ENCODE measurements around the gene RANBP10.
A peak's percentile ranks its signal among the peaks of the same experiment; 100 is the strongest.
"Not testable (repeated sequence)": the region's sequence is repeated elsewhere in the genome, so short reads cannot be mapped to it uniquely, and the experiment has no call there.

RANBP10 gene

DNA sequence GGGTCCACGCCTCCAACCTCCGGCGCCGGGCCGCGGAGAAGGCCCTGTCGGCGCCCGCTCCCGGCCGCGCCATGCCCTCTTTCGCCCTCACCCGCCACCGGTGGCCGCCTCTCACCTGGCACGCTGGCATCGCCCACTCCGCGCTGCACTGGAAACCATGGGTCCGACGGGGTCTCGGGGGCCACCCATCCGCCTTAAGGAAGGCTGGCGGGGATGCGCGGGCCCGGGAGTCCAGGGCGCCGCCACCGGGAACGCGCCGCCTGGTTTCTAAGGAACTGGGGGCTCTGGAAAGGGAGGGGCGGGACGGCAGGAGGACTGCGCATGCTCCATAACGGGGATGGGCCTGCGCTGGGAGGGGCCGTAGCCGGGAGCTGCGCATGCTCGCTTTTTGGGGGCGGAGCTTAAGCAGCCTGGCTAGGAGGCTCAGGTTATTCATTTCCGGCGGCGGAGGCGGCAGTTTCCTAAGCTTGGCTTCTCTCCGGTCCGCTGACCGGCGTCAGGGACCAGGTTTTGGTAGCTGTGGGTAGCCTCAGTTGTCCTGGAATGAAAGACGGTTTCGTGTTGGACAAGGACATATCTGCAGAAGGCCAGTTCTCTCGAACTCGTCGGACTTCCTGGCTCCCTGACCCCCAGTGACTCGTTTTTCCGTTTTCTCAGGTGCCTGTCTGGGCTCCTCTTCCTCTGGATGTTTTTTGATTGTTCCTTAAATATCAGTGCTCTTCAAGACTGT is 87.1 kb downstream of the RANBP10 start, which contains the start of gene GFOD2:
GFOD2 (minus strand) TSS at position 269 of the 730 bp plus-strand sequence. CDS start 33,601 bp downstream, outside the sequence.
- peak; percentile 99 for DNase-seq (ENCODE audit: low read depth in 1 of 2, low spot score in 1 of 2)

DNA sequence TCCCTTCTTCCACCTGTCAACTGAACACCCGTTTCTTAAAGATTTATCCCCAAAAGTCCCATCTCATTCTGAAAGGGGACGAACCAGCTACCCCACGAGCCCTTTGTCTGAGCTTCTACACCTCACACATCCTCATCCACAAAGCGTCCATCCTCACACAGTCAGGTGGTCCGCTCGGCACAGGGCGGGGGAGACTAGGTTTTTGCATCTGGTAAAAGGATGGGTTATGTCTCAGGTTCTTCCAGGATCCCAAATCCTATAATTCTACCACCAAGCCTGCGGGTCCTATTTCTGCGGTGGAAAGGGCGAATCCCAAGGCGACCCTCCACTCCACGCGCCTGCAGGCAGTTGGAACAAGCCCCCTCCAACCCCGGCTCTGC is 87.7 kb downstream of the RANBP10 start:
- DNase-seq (ENCODE audit: low read depth in 1 of 2, low spot score in 1 of 2): peak in 1 of 2 donors; percentile 1

DNA sequence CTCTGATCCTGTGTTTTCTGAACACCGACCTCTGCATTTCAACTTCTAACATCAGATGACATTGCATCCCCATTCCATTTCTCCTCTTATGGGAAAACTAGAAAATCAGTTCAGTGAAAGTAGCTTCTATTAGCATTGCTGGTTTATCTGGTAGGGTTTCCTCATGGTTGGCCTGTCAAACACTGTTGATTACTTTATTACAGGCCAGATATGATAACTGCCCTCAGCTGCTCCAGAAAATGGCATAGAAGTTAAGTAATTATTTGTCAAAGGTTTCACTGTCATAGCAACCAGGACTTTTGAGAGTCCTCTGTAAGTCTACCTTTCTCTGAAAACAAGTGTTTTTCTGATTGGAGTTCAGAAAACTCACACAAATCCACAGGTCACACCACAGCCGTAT is 90.3 kb downstream of the RANBP10 start:
- no peak for DNase-seq (ENCODE audit: low read depth in 1 of 2, low spot score in 1 of 2)

DNA sequence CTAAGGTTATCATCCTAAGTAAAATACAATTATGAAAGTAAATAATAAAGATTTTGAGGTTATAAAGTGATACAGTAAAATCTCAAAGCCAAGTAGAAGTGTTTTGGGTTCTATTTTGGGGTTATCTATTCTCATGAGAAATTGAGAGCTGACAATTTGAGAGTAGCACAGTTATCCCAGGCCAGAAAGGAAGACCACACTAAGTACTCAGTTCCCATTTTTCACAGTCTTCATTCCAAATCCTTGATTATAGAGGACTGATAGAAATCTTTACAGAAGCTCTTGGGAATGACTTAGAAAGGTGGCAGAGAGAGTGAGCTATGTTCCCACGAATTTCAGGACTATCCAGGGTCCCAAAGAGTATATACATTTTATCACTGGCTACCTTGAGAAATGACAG is 91.8 kb downstream of the RANBP10 start:
- DNase-seq (ENCODE audit: low read depth in 1 of 2, low spot score in 1 of 2): no peak

DNA sequence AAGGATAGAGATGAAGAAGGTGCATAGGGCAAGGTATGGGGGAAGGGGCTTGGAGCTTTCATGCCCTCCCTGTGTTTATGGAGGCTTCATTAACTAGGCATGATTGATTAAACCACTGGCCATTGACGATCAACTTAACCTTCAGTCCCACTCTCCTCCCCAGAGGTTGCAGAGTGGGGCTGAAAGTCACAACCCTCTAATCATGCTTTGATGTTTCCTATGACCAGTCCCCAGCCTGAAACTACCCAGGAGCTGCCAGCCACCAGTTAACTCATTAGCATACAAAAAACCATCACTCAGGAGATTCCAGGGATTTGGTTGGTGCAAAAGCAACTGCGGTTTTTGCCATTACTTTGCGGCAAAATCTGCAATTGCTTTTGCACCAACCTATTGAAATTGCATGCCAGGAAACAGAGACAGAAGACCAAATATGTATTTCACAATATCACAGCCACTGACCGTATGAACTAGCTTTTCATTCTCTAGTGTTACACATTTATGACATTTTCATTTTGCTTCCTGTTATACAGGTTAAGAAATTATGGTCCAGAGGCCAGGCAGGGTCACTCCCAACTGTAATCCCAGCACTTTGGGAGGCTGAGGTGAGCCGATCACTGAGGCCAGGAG is 92.6 kb downstream of the RANBP10 start:
- no peak for DNase-seq (ENCODE audit: low read depth in 1 of 2, low spot score in 1 of 2)

DNA sequence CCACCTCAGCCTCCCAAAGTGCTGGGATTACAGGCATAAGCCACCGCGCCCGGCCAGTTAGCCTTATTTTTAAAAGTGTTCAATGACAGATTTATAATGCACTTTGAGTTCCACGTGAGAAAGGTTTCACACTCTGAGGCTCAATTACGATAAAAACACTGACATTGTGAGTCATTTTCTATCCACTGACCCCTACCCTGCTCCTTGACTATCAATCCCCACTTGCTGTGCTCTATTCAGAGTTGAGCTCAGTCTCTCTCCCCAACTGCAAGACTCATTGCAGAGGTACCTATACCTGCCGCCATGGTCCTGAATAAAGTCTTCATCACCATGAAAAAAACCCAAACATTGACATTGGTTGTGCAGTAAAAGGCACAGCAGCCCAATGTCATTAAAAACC is 95.8 kb downstream of the RANBP10 start:
- DNase-seq (ENCODE audit: low read depth in 1 of 2, low spot score in 1 of 2): no peak

DNA sequence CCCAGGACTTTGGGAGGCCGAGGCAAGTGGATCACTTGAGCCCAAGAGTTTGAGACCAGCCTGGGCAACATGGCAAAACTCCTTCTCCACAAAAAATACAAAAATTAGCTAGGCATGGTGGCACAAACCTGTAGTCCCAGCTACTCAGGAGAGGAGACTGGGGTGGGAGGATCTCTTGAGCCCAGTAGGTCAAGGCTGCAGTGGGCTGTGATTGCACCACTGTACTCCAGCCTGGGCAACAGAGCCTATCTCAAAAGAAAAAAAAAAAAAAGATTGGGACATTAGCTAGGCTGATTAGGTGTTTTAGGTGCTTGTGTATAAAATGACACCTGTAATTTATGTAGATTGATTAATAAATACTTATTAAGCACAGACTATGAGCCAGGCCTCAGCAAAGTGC is 97.3 kb downstream of the RANBP10 start:
- DNase-seq (ENCODE audit: low read depth in 1 of 2, low spot score in 1 of 2): no peak

DNA sequence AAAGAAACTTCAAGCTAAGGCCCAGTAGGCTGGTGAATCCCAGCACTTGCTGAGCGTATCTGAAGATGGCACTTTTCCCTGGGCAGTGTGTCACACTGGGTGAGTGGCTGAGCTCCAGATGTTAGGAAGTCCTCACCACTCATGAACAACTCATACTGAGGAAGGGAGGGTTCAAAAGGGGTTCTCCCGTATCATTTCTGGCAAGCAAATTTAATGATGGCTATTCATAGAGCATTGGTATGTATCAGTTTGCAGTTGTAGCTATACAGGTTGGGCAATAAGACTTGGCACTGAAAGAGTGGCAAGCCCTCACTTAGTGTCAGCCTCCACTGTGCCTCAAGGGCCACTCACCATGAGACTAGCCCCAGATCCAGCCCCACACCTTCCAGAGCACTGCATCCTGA is 98.0 kb downstream of the RANBP10 start:
- DNase-seq (ENCODE audit: low read depth in 1 of 2, low spot score in 1 of 2): no peak

DNA sequence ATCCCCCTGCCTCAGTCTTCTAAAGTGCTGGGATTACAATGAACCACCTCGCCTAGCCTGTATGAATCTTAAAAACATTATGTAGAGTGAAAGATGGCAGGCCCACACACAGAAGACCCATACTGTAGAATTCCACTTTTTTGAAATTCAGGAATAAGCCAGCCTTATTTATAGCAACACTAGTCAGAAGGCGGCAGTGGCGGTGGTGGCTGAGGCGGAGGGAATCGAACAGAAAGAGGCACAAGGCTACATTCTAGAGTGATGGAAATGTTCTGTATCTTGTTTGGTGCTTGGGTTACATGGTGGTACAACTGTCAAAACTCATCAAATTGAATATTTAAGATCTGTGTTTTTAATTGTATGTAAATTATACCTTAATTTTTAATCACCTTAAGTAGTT is 98.6 kb downstream of the RANBP10 start:
- no peak for DNase-seq (ENCODE audit: low read depth in 1 of 2, low spot score in 1 of 2)

DNA sequence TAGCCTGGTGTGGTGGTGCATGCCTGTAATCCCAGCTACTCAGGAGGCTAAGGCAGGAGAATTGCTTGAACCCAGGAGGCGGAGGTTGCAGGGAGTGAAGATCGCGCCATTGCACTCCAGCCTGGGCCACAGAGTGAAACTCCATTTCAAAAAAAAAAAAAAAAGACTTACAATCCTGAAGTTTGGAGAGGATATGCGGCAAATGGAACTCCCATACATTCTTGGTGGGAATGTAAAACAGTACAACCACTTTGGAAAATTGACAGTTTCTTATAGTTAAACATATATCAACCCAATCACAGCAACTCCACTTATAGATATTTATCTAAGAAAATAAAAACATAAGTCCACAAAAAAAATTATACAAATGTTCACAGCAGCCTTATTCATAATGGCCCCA is 99.2 kb downstream of the RANBP10 start:
- no peak for DNase-seq (ENCODE audit: low read depth in 1 of 2, low spot score in 1 of 2)

DNA sequence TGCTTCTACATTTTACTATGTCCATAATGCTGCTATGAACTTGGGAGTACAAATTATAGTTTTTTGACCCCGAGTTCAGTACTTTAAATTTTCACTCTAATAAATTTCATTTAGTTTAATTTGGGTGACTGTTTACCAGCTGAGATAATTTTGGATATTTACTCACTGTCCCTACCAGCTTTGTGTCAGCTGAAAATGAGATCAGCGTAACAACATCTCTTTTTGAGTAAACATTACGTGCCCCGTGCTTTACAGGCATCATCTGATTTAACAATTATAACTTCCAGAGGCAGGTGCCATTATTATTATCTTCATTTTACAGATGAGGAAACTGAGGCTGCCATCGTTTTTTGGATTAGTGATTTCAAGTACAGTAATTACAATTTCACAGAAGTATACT is 102.2 kb downstream of the RANBP10 start:
- DNase-seq (ENCODE audit: low read depth in 1 of 2, low spot score in 1 of 2): no peak

DNA sequence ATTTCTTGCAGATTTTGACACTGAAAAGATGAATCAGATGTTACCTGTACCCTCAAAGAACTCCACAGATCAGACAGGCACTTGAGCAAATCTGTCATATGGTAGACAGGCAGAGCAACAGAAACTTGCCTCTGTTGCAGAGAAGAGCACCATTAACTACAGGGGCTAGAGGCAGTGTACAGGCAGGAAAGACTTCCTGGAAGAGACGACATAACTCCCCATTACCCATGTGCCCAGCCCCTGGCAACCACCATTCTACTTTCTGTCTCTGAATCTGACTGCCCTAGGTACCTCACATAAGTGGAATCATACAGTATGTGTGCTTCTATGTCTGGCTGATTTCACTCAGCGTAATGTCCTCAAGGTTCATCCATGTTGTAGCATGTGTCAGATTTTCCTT is 102.7 kb downstream of the RANBP10 start:
- DNase-seq (ENCODE audit: low read depth in 1 of 2, low spot score in 1 of 2): peak in 1 of 2 donors; percentile 1

DNA sequence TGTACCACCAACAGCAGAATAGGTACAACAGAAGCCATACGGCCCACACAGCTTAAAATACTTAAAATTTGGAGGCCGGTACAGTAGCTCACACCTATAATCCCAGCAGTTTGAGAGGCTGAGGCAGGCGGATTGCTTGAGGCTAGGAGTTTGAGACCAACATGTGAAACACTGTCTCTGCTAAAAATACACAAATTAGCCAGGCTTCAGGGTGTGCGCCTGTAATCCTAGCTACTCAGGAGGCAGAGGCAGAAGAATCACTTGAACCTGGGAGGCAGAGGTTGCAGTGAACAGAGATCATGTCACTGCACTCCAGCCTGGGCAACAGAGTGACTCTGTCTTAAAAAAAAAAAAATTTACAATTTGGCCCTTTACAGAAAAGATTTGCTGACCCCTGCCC is 104.2 kb downstream of the RANBP10 start:
- no peak for DNase-seq (ENCODE audit: low read depth in 1 of 2, low spot score in 1 of 2)

DNA sequence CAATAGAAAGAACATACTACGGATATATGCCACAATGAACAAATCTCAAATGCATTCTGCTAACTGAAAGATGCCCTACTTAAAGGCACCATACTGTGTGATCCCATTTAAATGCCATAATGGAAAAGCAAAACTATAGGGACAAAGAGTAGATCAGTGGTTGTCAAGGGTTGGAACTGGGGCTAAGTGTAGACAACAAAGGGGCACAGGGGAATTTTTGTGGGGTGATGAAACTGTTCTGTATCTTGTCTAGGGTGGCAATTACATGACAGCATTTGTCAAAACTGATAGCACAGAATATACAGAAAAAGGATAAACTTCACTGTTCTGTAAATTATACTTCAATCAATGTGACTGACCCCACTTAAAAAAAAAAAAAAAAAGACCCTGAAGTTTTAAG is 104.9 kb downstream of the RANBP10 start:
- DNase-seq (ENCODE audit: low read depth in 1 of 2, low spot score in 1 of 2): no peak

DNA sequence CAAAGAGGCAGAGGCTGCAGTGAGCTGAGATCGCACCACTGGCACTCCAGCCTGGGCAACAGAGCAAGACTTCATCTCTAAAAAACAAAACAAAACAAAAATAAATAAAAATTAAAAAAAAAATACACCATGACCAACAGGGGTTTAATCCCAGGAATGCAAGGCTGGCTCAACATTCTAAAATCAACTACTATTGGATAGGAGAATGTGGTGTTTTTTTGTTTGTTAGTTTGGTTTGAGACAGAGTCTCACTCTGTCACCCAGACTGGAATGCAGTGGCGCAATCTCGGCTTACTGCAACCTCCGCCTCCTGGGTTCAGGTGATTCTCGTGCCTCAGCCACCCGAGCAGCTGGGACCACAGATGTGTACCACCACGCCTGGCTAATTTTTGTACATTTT is 107.1 kb downstream of the RANBP10 start:
- DNase-seq (ENCODE audit: low read depth in 1 of 2, low spot score in 1 of 2): no peak

DNA sequence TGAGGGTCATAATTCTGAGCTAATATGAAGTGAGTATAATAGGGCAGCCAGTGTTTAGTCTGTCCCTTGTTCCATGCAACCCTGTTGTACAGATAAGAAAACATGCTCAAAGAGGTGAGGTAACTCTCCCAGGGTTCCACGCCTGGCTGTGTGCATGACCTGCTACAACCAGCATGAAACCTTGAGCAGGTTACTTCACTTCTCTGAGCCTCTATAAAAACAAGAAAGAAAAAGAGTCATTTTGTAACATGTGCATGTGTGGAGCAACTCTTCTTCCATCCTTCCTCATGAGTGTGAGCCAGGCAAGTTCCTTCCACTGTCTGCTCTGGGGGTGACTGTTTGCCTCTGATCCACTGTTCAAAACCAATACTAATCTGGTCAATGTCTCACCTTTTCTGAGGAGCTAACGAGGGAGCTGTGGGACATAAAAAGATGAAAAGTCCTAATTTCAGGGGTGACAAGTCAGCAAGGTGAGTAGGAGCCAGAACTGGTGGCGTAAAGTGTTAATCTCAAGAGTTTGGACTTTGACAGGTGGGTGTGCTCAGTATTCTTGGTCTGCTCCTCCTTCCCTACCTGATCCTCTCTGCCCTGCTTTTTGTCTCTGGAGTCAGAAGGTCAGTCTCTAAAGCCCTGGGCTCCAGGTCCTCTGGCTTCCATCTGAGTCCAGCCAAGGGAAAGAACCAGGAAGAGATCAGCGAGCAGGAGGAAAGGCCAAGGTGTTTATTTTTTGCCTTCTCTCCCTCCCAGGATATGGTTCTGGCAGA is 108.8 kb downstream of the RANBP10 start:
- DNase-seq (ENCODE audit: low read depth in 1 of 2, low spot score in 1 of 2): no peak

DNA sequence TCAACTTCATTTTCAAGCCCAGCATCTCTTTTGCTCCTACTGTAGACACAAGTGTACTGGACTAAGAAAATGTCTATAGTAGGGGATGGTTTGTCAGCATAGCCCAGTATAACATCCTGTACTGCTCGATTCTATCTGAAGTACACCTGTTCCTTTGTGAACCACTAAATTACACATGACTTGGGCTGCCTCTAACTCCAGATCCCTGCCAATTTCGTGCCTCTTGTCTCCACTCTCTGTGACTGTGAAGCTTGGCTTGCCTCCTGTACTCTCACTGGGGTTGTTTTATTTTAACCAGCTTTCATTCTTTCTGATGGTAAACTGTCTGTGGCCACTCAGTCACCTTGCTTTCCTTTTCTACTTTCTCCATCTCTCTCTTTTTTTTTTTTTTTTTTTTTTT is 111.7 kb downstream of the RANBP10 start:
- DNase-seq (ENCODE audit: low read depth in 1 of 2, low spot score in 1 of 2): no peak

DNA sequence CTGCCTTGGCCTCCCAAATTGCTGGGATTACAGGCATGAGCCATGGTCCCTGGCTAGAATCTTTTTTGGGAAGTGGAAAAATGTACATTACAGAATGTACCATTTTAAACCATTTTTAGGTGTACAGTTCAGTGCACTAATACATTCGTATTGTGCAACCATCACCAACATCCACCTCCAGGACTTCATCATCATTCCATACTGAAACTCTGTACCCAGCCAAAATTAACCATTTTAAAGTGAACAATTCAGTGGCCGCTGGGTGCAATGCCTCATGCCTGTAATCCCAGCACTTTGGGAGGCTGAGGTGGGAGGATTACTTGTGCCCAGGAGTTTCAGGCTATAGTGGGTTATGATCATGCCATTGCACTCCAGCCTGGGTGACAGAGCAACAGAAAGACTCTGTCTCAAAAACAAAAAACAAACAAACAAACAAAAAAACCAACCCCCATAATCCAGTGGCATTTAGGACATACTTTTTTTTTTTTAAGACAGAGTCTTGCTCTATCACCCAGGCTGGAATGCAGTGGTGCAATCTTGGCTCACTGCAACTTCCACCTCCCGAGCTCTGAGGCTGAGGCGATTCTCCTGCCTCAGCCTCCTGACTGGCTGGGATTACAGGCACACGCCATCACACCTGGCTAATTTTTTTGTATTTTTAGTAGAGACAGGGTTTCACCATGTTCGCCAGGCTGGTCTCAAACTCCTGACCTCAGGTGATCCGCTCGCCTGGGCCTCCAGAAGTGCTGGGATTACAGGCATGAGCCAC is 112.7 kb downstream of the RANBP10 start:
- DNase-seq (ENCODE audit: low read depth in 1 of 2, low spot score in 1 of 2): not testable (repeated sequence)

DNA sequence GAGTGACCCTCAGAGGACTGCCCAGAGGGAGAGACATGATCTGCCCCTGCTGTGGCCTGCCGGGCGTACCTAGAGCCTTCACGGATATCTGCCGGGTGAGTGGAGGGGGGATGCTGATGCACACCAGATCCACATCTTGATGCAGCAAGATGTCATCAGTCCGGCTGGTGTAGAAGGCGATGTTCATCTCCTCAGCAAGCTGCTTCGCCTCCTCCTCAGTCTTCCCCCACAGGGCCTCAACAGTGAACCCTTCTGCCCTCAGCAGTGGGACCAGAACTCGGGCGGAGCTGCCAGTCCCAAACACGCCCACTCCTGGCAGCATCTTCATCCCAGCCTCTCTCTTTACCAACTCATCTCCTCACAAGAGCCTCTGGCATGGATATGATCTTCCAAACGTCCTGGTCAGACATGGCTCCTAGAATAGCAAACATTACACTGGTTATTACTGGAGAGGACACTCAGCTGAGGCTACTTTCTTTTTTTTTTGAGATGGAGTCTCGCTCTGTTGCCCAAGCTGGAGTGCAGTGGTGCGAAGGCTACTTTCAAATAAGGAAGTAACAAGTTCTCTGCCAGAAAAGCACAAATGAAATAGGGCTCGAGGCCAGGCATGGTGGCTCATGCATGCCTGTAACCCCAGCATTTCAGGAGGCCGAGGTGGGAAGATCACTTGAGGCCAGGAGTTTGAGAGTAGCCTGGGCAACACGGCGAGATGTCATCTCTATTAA is 120.8 kb downstream of the RANBP10 start:
- no peak for DNase-seq (ENCODE audit: low read depth in 1 of 2, low spot score in 1 of 2)

DNA sequence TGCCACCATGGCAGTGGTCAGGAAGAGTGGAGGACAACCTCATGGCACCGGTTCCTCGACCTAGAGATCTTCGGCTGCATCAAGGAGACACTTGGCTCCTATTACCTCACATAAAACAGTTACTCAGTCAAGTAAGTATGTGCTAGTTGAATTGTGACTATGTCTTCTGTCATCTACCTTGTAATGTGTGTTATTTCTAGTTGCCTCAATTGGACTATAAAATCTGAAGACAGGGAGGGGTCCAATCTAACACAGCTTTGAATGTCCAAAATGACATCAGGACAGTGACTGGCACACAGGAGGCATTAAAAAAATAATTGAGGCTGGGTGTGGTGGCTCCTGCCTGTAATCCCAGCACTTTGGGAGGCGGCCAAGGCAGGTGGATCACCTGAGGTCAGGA is 122.6 kb downstream of the RANBP10 start:
- DNase-seq (ENCODE audit: low read depth in 1 of 2, low spot score in 1 of 2): no peak

All from activated CD4-positive, alpha-beta T cell treated with anti-CD3 and anti-CD28 coated beads, Interleukin-2, amount 50 U/mL, for 24 hours (primary cell).